GM19351 (cell line): ENCODE measurements around the gene LYST.
"Not testable (repeated sequence)": the region's sequence is repeated elsewhere in the genome, so short reads cannot be mapped to it uniquely, and the experiment has no call there.

Source experiments
- ATAC-seq: cut with Tn5 transposase; IDR thresholded peaks from one replicate; pipeline ENCODE4 v1.9.1; 2021; ENCODE audit warnings: mild to moderate bottlenecking, moderate library complexity; ENCODE audit not compliant: unreplicated experiment

The LYST gene, protein sequence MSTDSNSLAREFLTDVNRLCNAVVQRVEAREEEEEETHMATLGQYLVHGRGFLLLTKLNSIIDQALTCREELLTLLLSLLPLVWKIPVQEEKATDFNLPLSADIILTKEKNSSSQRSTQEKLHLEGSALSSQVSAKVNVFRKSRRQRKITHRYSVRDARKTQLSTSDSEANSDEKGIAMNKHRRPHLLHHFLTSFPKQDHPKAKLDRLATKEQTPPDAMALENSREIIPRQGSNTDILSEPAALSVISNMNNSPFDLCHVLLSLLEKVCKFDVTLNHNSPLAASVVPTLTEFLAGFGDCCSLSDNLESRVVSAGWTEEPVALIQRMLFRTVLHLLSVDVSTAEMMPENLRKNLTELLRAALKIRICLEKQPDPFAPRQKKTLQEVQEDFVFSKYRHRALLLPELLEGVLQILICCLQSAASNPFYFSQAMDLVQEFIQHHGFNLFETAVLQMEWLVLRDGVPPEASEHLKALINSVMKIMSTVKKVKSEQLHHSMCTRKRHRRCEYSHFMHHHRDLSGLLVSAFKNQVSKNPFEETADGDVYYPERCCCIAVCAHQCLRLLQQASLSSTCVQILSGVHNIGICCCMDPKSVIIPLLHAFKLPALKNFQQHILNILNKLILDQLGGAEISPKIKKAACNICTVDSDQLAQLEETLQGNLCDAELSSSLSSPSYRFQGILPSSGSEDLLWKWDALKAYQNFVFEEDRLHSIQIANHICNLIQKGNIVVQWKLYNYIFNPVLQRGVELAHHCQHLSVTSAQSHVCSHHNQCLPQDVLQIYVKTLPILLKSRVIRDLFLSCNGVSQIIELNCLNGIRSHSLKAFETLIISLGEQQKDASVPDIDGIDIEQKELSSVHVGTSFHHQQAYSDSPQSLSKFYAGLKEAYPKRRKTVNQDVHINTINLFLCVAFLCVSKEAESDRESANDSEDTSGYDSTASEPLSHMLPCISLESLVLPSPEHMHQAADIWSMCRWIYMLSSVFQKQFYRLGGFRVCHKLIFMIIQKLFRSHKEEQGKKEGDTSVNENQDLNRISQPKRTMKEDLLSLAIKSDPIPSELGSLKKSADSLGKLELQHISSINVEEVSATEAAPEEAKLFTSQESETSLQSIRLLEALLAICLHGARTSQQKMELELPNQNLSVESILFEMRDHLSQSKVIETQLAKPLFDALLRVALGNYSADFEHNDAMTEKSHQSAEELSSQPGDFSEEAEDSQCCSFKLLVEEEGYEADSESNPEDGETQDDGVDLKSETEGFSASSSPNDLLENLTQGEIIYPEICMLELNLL (N-terminal part only)

DNA sequence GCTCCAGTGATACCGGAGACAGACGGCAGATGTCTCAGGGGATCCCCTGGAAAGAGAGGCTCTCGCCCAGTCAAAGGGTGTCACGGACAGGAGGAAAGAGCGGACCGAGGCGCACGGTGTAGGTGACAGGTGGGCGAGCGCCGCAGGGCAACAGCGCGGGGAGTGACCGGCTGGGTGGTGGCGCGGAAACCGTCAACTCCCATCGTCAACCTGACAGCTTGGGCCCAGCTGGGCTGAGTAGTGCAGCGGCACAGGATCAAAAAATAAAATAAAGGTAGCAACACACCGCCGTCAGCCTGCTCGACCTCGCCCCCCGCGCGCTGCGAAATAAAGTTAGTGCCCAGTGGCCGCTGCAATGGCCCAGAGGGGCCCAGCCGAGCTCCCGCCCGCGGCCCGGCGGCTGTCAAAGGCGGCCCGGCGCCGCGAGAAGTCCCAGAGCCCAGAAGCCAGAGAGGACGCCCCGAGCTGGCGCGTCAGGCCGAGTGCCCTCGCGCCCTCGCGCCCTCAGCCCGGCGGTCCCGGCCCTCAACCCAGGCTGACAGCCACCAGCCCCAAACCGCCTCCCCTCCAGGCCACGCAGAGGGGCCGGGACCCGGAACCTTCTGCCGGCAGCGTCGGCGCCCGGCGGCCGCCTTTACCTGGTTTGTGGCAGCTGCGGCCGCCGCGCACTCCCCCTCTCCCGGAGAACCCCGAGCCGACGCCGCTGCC lies at the start of gene LYST:
TSS of gene LYST (minus strand) at position 702 of the 708 bp plus-strand sequence. CDS start 36,489 bp downstream, outside the sequence.
- ATAC-seq: peak; percentile 52

DNA sequence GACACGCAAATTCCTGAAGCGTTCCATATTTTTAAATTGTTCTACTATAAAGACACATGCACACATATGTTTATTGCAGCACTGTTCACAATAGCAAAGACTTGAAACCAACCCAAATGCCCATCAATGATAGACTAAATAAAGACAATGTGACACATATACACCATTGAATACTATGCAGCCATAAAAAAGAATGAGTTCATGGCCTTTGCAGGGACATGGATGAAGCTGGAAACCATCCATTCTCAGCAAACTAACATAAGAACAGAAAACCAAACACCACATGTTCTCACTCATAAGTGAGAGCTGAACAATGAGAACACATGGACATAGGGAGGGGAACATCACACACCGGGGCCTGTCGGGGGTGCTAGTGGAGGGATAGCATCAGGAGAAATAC lies 48.8 kb upstream of the LYST start:
- ATAC-seq: not testable (repeated sequence)

- ATAC-seq: no peak
These were observed 46.6 kb upstream of the LYST start for GRCh38 chr1:235913311-235913710.

GRCh38 chr1:235911876-235912275 lies 45.2 kb upstream of the LYST start:
- ATAC-seq: no peak

- ATAC-seq: no peak
These were observed 44.6 kb upstream of the LYST start for GRCh38 chr1:235911300-235911662.

GRCh38 chr1:235910357-235911299 lies 43.9 kb upstream of the LYST start:
- ATAC-seq: peak; percentile 80

DNA sequence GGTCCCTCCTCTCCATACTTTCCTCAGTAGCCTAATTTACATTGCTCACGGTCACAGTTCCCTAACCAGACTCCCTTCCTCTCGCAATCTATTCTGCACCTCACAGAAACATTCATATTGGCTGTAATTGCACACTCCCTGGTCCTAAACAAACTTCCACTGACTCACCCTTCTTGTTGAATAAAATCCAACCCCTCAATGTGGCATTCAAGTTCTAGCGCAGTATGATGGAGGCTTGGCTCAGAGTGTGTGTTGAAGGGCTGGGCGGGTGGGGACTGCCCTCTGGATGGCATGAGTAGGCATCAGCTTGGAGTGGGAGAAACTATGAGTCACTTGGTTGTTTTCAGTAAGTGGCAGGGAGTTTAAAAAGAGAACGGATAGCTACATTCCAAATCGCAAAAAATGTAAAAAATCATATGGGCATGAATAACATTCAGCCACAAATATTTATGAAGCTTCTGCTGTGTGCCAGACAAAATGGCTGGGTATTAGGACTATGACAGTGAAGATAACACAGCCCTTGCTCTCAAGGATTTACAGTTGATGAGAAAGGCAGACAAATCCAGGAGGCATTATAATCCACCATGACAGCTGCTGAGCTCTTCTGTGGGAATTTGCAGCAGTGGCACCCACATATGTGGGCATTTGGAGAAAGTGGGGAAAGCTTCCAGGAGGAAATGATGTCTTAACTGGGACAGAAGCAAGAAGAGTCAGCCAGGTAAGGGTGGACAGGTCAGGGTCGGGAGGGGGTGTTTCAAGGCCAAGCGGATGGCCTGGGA lies 42.2 kb upstream of the LYST start:
- no peak for ATAC-seq

GRCh38 chr1:235907897-235908240 lies 41.2 kb upstream of the LYST start:
- ATAC-seq: no peak

- no peak for ATAC-seq
These were observed 40.6 kb upstream of the LYST start for GRCh38 chr1:235907187-235907896.

DNA sequence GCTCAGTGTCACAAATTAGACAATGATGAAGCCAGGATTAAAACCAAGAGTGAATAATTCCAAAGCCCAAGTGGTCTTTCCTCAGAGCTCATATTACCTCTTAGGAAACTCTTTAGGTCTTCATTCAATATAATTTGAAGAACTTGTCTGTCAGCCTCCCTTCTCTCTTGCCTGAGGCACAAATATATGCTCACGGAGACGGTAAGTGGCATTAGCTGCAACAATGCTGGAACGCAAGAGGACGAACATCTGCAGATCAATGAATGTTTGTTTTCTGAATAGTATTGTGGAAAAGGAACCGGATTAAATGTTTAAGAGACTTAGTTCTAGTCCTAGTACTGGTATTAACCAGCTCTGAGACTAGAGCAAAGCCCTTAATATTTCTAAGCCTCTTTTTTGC lies 39.7 kb upstream of the LYST start:
- ATAC-seq: no peak

DNA sequence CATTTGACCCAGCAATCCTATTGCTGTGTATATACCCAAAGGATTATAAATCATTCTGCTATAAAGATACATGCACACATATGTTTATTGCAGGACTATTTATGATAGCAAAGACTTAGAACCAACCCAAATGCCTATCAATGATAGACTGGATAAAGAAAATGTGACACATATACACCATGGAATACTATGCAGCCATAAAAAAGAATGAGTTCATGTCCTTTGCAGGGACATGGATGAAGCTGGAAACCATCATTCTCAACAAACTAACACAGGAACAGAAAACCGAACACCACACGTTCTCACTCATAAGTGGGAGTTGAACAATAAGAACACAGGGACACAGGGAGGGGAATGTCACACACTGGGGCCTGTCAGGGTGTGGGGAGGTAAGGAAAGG lies 37.1 kb upstream of the LYST start:
- not testable (repeated sequence) for ATAC-seq

- no peak for ATAC-seq
These were observed 36.2 kb upstream of the LYST start for GRCh38 chr1:235902677-235903542.

- ATAC-seq: no peak
These were observed 34.8 kb upstream of the LYST start for GRCh38 chr1:235901461-235901860.

- ATAC-seq: no peak
These were observed 31.4 kb upstream of the LYST start for GRCh38 chr1:235898126-235898525.

DNA sequence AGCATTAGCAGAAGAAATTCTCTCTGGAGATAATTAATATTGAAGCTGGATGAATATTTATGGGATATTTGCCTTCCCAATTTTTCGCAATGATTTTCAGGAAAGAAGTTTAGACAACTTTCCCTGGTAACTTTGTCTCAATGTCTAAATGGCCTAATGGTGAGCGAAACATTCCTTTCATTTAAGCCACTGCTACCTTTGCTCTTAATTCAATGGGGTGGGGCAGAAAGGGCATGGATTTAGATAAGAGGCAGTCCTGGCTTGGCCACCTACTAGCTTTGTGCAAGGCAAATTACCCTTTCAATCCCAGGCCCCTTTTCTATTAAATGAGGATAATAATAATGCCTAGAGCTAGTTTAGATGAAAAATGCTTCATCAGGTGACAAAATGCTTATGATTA lies 27.1 kb upstream of the LYST start:
- ATAC-seq: no peak

DNA sequence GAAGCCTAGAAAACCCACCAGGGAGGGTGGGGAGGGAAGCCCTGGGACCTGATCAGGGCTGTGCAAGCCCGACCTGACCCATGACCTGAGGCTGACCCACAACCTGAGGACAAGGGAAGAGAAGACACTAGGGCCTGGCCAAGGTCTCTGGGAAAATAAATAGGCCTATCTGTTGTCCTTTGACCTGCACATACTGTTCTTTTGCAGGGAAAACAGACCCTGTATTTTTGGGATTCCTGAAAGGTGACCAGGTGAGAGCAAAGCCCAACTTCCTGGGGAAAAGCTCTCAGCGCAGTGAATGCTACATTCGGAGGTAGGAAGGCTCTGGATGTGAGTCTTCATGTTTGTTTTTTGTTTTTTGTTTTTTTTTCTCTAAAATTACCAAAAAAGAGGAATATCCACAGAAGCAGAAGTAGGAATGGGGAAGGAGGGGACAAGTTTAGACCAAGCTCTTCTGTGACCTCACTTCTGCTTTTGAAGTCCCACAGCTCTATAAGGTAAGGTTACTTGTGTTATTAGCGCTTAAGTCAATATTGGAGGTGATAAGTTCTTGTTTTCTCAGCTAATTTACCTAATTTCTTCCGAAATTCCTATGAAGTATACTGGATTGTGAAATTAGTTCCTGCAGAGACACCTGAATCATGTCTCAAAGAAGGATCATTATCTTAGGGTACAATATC lies 26.2 kb upstream of the LYST start:
- ATAC-seq: no peak

GRCh38 chr1:235892202-235892601 lies 25.5 kb upstream of the LYST start:
- ATAC-seq: peak; percentile 32
